BLaER1 (cell line): ENCODE measurements around the gene CLSTN1.

Source experiments
- H3K27ac ChIP-seq: shearing (Covaris generic); formaldehyde crosslinking; 2 replicates; pipeline ENCODE4 v1.8.1; 2022
- H3K27me3 ChIP-seq: shearing (Covaris generic); formaldehyde crosslinking; 2 replicates; pipeline ENCODE4 v1.8.1; 2022
- H3K36me3 ChIP-seq: shearing (Covaris generic); formaldehyde crosslinking; 2 replicates; pipeline ENCODE4 v1.8.1; 2022
- H3K4me1 ChIP-seq: shearing (Covaris generic); formaldehyde crosslinking; 2 replicates; pipeline ENCODE4 v1.8.1; 2022
- H3K4me2 ChIP-seq: shearing (Covaris generic); formaldehyde crosslinking; 2 replicates; pipeline ENCODE4 v1.8.1; 2022
- H3K4me3 ChIP-seq: shearing (Covaris generic); formaldehyde crosslinking; 2 replicates; pipeline ENCODE4 v1.8.1; 2022
- H3K9ac ChIP-seq: shearing (Covaris generic); formaldehyde crosslinking; 2 replicates; pipeline ENCODE4 v1.8.1; 2022
- H3K9me3 ChIP-seq: shearing (Covaris generic); formaldehyde crosslinking; 2 replicates; pipeline ENCODE4 v1.8.1; 2022
- H4K20me1 ChIP-seq: shearing (Covaris generic); formaldehyde crosslinking; 2 replicates; pipeline ENCODE4 v1.8.1; 2022
- Cebpa-rat ChIP-seq: shearing (Covaris generic); IDR thresholded peaks from 2 replicates; pipeline ENCODE4 v1.8.1; 2022

The CLSTN1 gene

DNA sequence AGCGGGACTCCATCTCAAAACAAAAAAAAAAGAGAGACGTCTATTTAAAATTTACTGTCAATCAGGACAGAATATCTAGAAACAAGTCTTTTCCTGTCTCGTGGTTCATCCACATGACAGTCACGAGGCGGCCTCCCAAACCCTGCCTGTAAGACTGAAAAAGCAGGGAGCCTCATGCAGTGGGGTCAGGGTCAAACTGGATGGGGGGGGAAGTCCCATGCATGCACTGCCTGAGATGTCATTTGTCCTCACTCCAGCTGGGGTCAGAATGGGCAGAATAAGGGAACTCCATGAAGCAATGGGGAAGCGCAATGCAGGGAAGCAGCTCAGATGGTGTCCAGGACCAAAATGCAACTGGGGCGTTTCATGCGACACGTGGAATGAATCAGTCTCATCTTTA is 86.7 kb downstream of the CLSTN1 start:
- H4K20me1 ChIP-seq = peaks cover 53% of the 10 kb centered on the region
- H3K4me1 ChIP-seq = peaks cover 68% of the 10 kb centered on the region
- H3K27ac ChIP-seq = no peak overlapping the region
- peaks cover 96% of the 10 kb centered on the region for H3K36me3 ChIP-seq
- H3K27me3 ChIP-seq = no peaks in the 10 kb centered on the region
- 0 out of 2 replicates have a peak, but pooled peaks cover 8% of the 10 kb centered on the region for H3K9me3 ChIP-seq
- no peak overlapping the region for H3K9ac ChIP-seq
- peak overlapping the region; percentile 87 for H3K4me2 ChIP-seq
- no peak overlapping the region for H3K4me3 ChIP-seq
- no peak for TF ChIP-seq Cebpa-rat

- H3K9me3 ChIP-seq = 0 out of 2 replicates have a peak, but pooled peaks cover 8% of the 10 kb centered on the region
- H3K27me3 ChIP-seq = no peaks in the 10 kb centered on the region
- peaks cover 96% of the 10 kb centered on the region for H3K36me3 ChIP-seq
- peaks cover 61% of the 10 kb centered on the region for H4K20me1 ChIP-seq
- H3K4me1 ChIP-seq = peaks cover 76% of the 10 kb centered on the region
- H3K9ac ChIP-seq = no peak overlapping the region
- H3K27ac ChIP-seq = no peak overlapping the region
- no peak for TF ChIP-seq Cebpa-rat
- no peak overlapping the region for H3K4me3 ChIP-seq
- H3K4me2 ChIP-seq = peak overlapping the region; percentile 87
Observed at GRCh38 chr1:9736241-9736640, 87.5 kb downstream of the CLSTN1 start.

DNA sequence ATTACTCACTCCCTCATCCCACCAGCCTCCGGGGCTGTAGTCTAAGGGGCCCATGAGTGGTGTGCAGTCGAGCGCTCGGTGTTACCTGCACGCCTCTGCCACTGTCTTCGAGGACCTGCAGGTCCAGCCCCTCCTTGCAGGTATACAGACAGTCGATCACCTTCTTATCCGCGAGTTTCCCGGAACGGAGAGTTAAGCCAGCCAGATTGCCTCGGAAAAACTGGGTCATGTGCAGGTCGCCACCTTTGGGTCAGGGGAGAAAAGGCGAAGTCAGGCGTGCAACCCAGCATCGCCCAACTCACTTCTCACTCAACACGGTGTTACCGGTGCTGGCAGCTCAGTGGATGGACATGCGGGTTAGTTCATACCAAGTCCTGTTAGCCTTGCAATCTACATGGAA is 88.0 kb downstream of the CLSTN1 start:
- Histone ChIP-seq H3K36me3 (peaks cover 96% of the 10 kb centered on the region), H3K4me3 (no peak overlapping the region), H3K9ac (no peak overlapping the region), H3K4me2 (peak overlapping the region; percentile 87), H3K27ac (no peak overlapping the region), H4K20me1 (peaks cover 65% of the 10 kb centered on the region), H3K27me3 (no peaks in the 10 kb centered on the region), H3K9me3 (0 out of 2 replicates have a peak, but pooled peaks cover 8% of the 10 kb centered on the region), H3K4me1 (peaks cover 81% of the 10 kb centered on the region)
- TF ChIP-seq Cebpa-rat = no peak

GRCh38 chr1:9733160-9733789 is 90.5 kb downstream of the CLSTN1 start:
- Histone ChIP-seq H3K4me1 (peaks cover 98% of the 10 kb centered on the region), H3K4me2 (peak overlapping the region; percentile 87), H3K9me3 (0 out of 2 replicates have a peak, but pooled peaks cover 8% of the 10 kb centered on the region), H3K9ac (0 out of 2 replicates have a peak overlapping the region, but pooled peaks have one; percentile 30), H4K20me1 (peaks cover 87% of the 10 kb centered on the region), H3K36me3 (peaks cover 95% of the 10 kb centered on the region), H3K4me3 (peak overlapping the region; percentile 44; the same call in 1 of the 2 replicates), H3K27ac (peak overlapping the region; percentile 60), H3K27me3 (no peaks in the 10 kb centered on the region)
- no peak for TF ChIP-seq Cebpa-rat

DNA sequence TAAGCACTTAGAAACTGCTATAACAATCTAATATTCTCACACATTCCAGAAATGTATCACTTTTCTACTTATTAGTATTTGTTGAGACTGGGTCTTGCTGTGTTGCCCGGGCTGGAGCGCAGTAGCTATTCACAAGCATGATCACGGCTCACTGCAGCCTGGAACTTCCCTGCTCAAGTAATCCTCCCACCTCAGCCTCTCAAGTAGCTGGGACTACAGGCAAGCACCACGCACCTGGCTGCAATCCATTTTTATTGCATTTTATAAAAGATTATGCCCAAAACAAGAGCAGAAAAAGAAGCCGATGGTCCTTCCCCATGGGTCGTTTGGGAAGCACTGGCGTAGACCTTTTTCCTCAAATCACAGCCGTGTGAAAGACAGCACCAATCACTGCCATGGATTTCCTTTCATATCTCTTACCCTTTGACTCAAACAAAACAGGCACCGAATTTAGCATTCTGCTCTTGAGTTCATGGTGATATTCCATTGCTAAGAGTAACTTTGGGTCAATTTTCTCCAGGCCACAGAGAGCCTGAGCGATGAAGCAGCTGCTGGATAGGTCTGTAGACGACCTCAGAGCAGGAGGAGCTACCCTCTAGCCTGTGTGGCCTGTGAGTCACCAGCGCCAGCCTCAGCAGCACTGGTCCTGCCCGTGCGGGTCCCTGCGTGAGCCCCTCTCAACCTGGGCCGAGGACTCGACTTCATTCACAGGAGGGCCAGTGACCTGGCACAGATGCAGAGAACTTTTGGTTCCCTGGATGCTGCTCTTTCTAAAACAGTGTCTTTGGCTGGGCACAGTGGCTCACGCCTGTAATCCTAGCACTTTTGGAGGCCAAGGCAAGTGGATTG is 91.4 kb downstream of the CLSTN1 start:
- Histone ChIP-seq H3K9ac (peak overlapping the region; percentile 40; the same call in 1 of the 2 replicates), H3K4me2 (peak overlapping the region; percentile 87), H3K9me3 (0 out of 2 replicates have a peak, but pooled peaks cover 8% of the 10 kb centered on the region), H3K4me1 (peaks cover 98% of the 10 kb centered on the region), H3K4me3 (peak overlapping the region; percentile 44), H3K27me3 (no peaks in the 10 kb centered on the region), H3K27ac (peak overlapping the region; percentile 60), H3K36me3 (peaks cover 95% of the 10 kb centered on the region), H4K20me1 (peaks cover 90% of the 10 kb centered on the region)
- TF ChIP-seq Cebpa-rat = no peak

DNA sequence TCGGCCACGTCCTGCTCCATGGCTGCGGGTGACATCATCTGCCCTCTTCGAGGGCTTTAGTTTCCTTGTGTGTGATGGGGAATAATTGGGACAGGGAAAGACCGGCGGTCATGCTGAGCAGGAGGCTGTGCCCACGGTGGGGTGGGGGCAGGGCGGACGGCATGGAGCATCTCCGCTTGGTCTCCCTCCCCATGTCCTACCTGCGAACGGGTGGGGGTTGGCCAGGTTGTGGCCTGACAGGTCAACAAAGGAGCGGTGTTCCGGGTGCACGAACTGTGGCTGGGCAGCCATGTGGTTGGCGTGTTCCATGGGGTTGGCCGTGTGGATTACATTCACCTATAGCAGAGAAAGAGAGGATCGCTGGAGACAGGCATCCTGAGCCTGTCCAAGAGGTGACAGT is 92.2 kb downstream of the CLSTN1 start:
- Histone ChIP-seq H3K9ac (no peak overlapping the region), H3K27ac (0 out of 2 replicates have a peak overlapping the region, but pooled peaks have one; percentile 33), H3K4me2 (peak overlapping the region; percentile 87), H3K4me1 (peaks cover 98% of the 10 kb centered on the region), H3K9me3 (0 out of 2 replicates have a peak, but pooled peaks cover 8% of the 10 kb centered on the region), H4K20me1 (peaks cover 88% of the 10 kb centered on the region), H3K27me3 (no peaks in the 10 kb centered on the region), H3K4me3 (no peak overlapping the region), H3K36me3 (peaks cover 95% of the 10 kb centered on the region)
- no peak for TF ChIP-seq Cebpa-rat

DNA sequence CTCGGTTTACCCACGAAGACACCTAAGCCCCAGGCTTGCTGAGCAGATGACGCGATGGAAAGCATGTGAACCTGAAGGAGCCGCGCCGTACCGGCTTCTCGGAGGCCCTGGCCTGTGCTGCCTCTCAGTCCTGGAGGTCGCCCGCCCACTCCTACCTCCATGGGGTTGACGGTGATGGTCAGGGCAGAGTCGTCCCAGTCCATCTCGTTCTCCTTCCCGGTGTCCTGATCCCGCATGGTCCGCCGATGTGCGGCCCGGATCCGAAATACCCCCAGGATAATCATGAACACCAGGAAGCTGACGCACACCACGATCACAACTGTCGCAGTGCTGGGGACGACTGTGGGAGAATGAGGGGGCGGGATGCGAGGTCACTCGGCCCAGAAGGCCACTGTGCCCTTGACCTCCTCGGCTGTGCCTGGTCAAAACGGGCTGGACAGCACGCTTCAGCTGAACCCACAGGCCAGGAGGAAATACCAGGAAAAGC is 92.7 kb downstream of the CLSTN1 start:
- no peaks in the 10 kb centered on the region for H3K27me3 ChIP-seq
- 0 out of 2 replicates have a peak, but pooled peaks cover 8% of the 10 kb centered on the region for H3K9me3 ChIP-seq
- H3K4me3 ChIP-seq = no peak overlapping the region
- H3K4me1 ChIP-seq = peaks cover 98% of the 10 kb centered on the region
- H3K9ac ChIP-seq = no peak overlapping the region
- H3K36me3 ChIP-seq = peaks cover 95% of the 10 kb centered on the region
- H3K4me2 ChIP-seq = peak overlapping the region; percentile 87
- peak overlapping the region; percentile 33; the same call in 1 of the 2 replicates for H3K27ac ChIP-seq
- peaks cover 88% of the 10 kb centered on the region for H4K20me1 ChIP-seq
- no peak for TF ChIP-seq Cebpa-rat

DNA sequence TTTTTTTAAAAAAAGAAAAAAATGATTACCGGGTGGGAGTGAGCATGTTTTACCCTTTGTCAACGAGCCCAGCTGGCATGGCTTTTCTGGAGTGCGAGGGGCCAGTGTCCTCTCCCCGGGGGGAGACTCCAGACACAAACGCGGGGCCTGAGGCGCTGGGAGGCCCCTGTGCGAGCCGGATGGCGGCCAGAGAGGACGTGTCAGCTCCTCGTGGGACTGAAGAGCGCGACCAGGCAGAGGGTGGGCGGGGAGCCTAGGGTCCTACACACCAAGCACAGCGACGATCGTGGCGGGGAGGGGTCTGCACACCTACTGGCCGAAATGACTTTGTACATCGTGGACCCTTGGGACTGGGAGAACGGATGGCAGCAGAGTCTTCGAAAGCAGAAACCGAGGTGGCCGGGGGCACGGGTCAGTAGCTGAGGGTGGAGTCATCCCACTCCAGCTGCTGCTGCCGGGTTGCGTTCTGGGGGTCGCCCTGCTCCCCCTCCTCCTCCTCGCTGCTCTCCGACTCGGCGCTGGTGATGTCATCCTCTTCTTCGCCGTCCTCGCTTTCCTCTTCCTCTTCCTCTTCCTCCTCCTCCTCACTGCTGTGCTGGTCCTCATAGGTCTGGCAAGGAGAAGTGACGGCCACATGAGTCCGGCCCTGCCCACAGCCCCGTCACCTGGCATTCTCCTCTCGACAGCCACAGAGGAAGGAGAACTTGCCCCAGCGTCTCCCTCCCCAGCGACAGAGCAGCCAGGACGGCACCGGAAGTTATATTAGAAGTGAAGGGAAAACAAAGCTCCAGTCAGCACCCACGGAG is 93.5 kb downstream of the CLSTN1 start:
- H4K20me1 ChIP-seq = peaks cover 80% of the 10 kb centered on the region
- no peak overlapping the region for H3K9ac ChIP-seq
- H3K27ac ChIP-seq = peak overlapping the region; percentile 33
- H3K36me3 ChIP-seq = peaks cover 98% of the 10 kb centered on the region
- no peak overlapping the region for H3K4me3 ChIP-seq
- H3K9me3 ChIP-seq = 0 out of 2 replicates have a peak, but pooled peaks cover 8% of the 10 kb centered on the region
- H3K27me3 ChIP-seq = no peaks in the 10 kb centered on the region
- H3K4me1 ChIP-seq = peaks cover 98% of the 10 kb centered on the region
- TF ChIP-seq Cebpa-rat = no peak
- peak overlapping the region; percentile 87 for H3K4me2 ChIP-seq

DNA sequence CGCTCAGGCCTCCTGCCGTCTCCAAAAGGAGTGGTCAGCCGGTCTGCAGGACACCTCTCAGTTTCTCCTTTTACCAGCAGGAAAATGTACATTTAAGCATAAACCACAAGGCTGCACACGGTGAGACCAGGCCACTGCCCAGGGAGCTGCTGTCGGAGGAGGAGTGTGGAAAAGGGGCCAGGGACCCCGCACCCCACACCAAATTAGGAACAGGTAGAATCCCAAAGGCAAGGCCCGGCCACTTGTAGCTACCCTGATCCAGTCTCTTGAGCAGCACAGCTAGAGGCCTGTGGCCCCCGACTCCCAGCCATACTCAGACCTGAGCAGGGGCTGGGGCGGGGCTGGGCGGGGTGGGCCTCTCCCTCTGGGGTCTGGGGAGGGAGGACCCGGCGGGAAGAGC is 94.2 kb downstream of the CLSTN1 start:
- H3K4me1 ChIP-seq = peaks cover 98% of the 10 kb centered on the region
- peaks cover 77% of the 10 kb centered on the region for H4K20me1 ChIP-seq
- 0 out of 2 replicates have a peak, but pooled peaks cover 8% of the 10 kb centered on the region for H3K9me3 ChIP-seq
- H3K9ac ChIP-seq = no peak overlapping the region; the same call in 1 of the 2 replicates
- no peak overlapping the region for H3K4me3 ChIP-seq
- H3K27me3 ChIP-seq = no peaks in the 10 kb centered on the region
- H3K36me3 ChIP-seq = peaks cover 98% of the 10 kb centered on the region
- peak overlapping the region; percentile 33 for H3K4me2 ChIP-seq
- no peak overlapping the region; the same call in 1 of the 2 replicates for H3K27ac ChIP-seq
- no peak for TF ChIP-seq Cebpa-rat
